ENCODE data around the gene OXER1. TPM values are rescaled to one million over a fixed set of nuclear protein-coding genes. Genes with fewer than 3 reads are reported as not detected.

The OXER1 gene
- polyA plus RNA-seq, 2 of the 4 experiments (the other 2 are of a cell fraction) = not detected

DNA sequence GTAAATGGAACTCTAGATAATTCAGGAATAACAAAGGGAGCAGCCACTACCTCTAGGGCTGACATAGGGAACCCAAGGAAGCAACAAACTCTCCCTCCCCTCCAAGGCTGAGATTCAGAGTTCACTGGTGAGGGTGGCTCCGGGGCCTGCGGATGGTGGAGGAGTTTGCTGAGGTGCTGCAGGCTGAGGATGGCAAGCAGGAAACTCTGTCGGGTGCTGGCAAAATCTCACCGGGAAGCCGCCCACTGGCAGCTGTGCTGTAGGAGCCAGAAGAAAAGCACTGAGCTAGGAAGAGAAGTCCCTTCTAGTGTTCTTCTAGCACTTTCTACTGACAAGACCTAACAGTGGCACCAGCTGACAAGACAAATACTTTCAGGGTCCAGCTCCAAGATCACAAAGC lies 41.0 kb upstream of the OXER1 start:
- H3K4me3 ChIP-seq = no peak overlapping the region
- H3K9me3 ChIP-seq = no peaks in the 10 kb centered on the region
- FAIRE-seq (no peak), ATAC-seq (no peak), DNase-seq (ENCODE audit: low read depth in 1 of 2, low spot score in 1 of 2) (no peak)
- TF ChIP-seq RARB (CRISPR knock-in tag; IDR thresholded peaks at IDR 0.05) = no peak
- TF ChIP-seq CBX2 (IDR thresholded peaks at IDR 0.05; ENCODE audit: borderline replicate concordance, low read depth) = no peak
- no peak for TF ChIP-seq ZNF302 (CRISPR knock-in tag; IDR thresholded peaks at IDR 0.05)
- TF ChIP-seq HDAC2 (IDR thresholded peaks at IDR 0.05) = no peak
- TF ChIP-seq EHMT2 (IDR thresholded peaks at IDR 0.05; ENCODE audit: low read depth) = no peak
- no peak for TF ChIP-seq HOXB5 (CRISPR knock-in tag; IDR thresholded peaks at IDR 0.05)
- no peak for TF ChIP-seq EP300 (IDR thresholded peaks at IDR 0.05)
- no peak for TF ChIP-seq GATA3 (IDR thresholded peaks at IDR 0.05; ENCODE audit: borderline replicate concordance)
- peaks cover 6% of the 10 kb centered on the region for H3K4me1 ChIP-seq
- whole genome bisulfite sequencing (ENCODE audit: missing lambda C conversion rate) = 73% methylated on average over 5 of the region's 5 CpGs
- no peak overlapping the region for H3K27ac ChIP-seq
- CTCF ChIA-PET = interaction anchor here (1.6 kb wide), 1 partner anchor 10 kb away, joined by 11 read pairs; no protein-coding TSS in a partner anchor
- POLR2A ChIA-PET = no interaction called here
- no peak overlapping the region for H3K4me2 ChIP-seq

- no peak overlapping the region for H3K4me3 ChIP-seq
- H3K9me3 ChIP-seq = no peaks in the 10 kb centered on the region
- H3K4me1 ChIP-seq = peaks cover 5% of the 10 kb centered on the region
- FAIRE-seq (no peak), DNase-seq (ENCODE audit: low read depth in 1 of 2, low spot score in 1 of 2) (no peak), ATAC-seq (no peak)
- TF ChIP-seq MAFK (IDR thresholded peaks at IDR 0.05; ENCODE audit: partially characterized antibody) (no peak), ZFP36 (IDR thresholded peaks at IDR 0.05; ENCODE audit: borderline replicate concordance, partially characterized antibody) (no peak), POLR2AphosphoS2 (conservative IDR thresholded peaks at IDR 0.05; ENCODE audit: low read length) (no peak), KDM1A (IDR thresholded peaks at IDR 0.05; ENCODE audit: low read depth) (no peak), HOXB13 (CRISPR knock-in tag; IDR thresholded peaks at IDR 0.05; ENCODE audit: low read depth) (no peak), POLR2A (IDR thresholded peaks at IDR 0.05; ENCODE audit: low read length) (no peak), RARB (CRISPR knock-in tag; IDR thresholded peaks at IDR 0.05) (no peak), GATA3 (IDR thresholded peaks at IDR 0.05; ENCODE audit: borderline replicate concordance) (no peak), CTCF (IDR thresholded peaks at IDR 0.05) (no peak)
- ChIA-PET CTCF (interaction anchor here (1.6 kb wide), 1 partner anchor 10 kb away, joined by 11 read pairs; no protein-coding TSS in a partner anchor), POLR2A (no interaction called here)
- no peak overlapping the region for H3K27ac ChIP-seq
- no peak overlapping the region for H3K4me2 ChIP-seq
- 46% methylated on average over 3 of the region's 3 CpGs for WGBS (ENCODE audit: missing lambda C conversion rate)
These were observed 40.4 kb upstream of the OXER1 start for GRCh38 chr2:42804338-42804737.

- no peak for FAIRE-seq
These were observed 38.2 kb upstream of the OXER1 start for GRCh38 chr2:42802150-42802549.

More at GRCh38 chr2:42802150-42802549, 38.2 kb upstream of the OXER1 start:
- ATAC-seq (no peak), DNase-seq (ENCODE audit: low read depth in 1 of 2, low spot score in 1 of 2) (no peak)
- Histone ChIP-seq H3K27ac (no peak overlapping the region), H3K4me3 (no peak overlapping the region), H3K4me1 (no peaks in the 10 kb centered on the region), H3K9me3 (no peaks in the 10 kb centered on the region), H3K4me2 (no peak overlapping the region)
- ChIA-PET CTCF (no interaction called here), POLR2A (no interaction called here)
- TF ChIP-seq CTCF (IDR thresholded peaks at IDR 0.05) (no peak), BCL3 (IDR thresholded peaks at IDR 0.05) (no peak), NFE2L2 (conservative IDR thresholded peaks at IDR 0.05; ENCODE audit: low read length) (no peak), POLR2A (IDR thresholded peaks at IDR 0.05; ENCODE audit: low read length) (no peak), MAFK (IDR thresholded peaks at IDR 0.05; ENCODE audit: partially characterized antibody) (no peak), GATA3 (IDR thresholded peaks at IDR 0.05; ENCODE audit: borderline replicate concordance) (no peak), RARB (CRISPR knock-in tag; IDR thresholded peaks at IDR 0.05) (no peak), FOSB (CRISPR knock-in tag; IDR thresholded peaks at IDR 0.05) (no peak), FOSL2 (IDR thresholded peaks at IDR 0.05) (no peak), FOSL2 (CRISPR knock-in tag; IDR thresholded peaks at IDR 0.05) (no peak), FOXS1 (CRISPR knock-in tag; IDR thresholded peaks at IDR 0.05) (no peak), HEYL (CRISPR knock-in tag; IDR thresholded peaks at IDR 0.05) (no peak), MYC (IDR thresholded peaks at IDR 0.05; ENCODE audit: borderline replicate concordance, low read length) (no peak), POLR2AphosphoS2 (conservative IDR thresholded peaks at IDR 0.05; ENCODE audit: low read length) (no peak), HOXB13 (CRISPR knock-in tag; IDR thresholded peaks at IDR 0.05; ENCODE audit: low read depth) (no peak), ZNF302 (CRISPR knock-in tag; IDR thresholded peaks at IDR 0.05) (no peak)
- TF ChIP-seq, protein P1, sequence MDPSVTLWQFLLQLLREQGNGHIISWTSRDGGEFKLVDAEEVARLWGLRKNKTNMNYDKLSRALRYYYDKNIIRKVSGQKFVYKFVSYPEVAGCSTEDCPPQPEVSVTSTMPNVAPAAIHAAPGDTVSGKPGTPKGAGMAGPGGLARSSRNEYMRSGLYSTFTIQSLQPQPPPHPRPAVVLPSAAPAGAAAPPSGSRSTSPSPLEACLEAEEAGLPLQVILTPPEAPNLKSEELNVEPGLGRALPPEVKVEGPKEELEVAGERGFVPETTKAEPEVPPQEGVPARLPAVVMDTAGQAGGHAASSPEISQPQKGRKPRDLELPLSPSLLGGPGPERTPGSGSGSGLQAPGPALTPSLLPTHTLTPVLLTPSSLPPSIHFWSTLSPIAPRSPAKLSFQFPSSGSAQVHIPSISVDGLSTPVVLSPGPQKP (IDR thresholded peaks at IDR 0.05; ENCODE audit: low read depth, low read length) = no peak
- TF ChIP-seq, protein P2, sequence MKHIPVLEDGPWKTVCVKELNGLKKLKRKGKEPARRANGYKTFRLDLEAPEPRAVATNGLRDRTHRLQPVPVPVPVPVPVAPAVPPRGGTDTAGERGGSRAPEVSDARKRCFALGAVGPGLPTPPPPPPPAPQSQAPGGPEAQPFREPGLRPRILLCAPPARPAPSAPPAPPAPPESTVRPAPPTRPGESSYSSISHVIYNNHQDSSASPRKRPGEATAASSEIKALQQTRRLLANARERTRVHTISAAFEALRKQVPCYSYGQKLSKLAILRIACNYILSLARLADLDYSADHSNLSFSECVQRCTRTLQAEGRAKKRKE (CRISPR knock-in tag; IDR thresholded peaks at IDR 0.05; ENCODE audit: low read depth) = no peak
- WGBS (ENCODE audit: missing lambda C conversion rate) = 53% methylated on average over 6 of the region's 6 CpGs
